Measurements from ENCODE around the gene CCDC30.
"Not testable (repeated sequence)": the region's sequence is repeated elsewhere in the genome, so short reads cannot be mapped to it uniquely, and the experiment has no call there.

Gene CCDC30

DNA sequence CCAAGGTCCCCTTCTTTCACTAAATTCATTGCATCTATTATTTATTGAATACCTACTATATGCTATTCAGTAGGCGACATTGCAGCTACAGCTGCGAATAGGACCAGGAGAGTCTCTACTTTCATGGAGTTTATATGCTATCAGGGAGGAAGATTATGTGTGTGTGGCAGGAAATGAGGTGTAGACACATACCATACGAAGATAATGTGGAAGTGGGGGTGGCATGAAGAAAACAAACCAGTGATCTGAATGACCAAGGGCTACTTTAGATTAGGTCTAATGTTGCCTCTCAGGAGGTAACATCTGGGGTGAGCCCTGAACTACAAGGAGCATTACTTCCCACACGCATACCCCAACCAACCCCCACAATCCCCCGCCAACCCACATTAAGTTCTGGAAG, 194.1 kb downstream of the CCDC30 start:
- no peak for DNase-seq (ENCODE audit: low read depth in 2 of 2)

DNA sequence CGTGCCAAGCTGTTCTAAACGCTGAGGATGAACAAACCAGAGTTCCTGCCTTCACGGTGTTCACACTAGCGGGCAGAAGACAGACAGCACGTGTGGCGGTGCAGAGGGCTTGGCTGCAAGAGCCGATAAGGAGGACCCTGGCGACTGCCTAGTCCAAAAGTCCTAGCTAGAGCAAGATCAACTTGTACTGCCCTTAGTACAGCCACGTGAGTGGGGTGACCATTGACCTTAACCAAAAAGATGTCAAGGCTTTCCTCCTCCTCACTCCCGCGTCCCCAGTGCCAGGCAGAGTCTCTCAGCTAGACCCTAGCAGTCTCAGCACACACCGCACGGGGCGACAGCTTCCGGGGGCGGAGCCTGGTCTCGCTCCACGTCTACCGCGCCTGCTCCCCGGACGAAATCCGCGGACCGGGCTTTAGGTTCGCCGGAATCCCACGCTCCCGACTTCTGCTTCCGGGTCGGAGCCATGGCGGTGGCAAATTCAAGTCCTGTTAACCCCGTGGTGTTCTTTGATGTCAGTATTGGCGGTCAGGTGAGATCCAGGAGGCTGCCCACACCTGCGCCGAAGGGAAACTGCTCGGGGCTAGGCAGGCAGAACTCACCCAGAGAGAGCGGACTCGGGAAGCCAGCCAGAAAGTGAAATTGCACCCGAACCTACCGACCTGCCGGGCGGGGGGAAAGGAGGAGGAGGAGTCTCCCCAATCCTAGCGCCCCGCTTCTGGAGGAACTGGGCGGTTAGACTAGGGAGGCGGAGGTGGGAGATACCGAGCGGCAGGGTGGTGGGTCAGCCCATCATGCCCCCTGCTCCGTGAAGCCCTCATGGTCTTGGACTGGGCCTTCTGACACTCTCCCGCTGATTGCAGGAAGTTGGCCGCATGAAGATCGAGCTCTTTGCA, 195.1 kb downstream of the CCDC30 start, which contains the start of gene PPIH:
Gene PPIH, plus strand, starts transcription at position 443 of the 896 bp plus-strand sequence. Its CDS starts 24 bp downstream, at position 467.
- peak; percentile 93 to 95 for DNase-seq (ENCODE audit: low read depth in 2 of 2)

DNA sequence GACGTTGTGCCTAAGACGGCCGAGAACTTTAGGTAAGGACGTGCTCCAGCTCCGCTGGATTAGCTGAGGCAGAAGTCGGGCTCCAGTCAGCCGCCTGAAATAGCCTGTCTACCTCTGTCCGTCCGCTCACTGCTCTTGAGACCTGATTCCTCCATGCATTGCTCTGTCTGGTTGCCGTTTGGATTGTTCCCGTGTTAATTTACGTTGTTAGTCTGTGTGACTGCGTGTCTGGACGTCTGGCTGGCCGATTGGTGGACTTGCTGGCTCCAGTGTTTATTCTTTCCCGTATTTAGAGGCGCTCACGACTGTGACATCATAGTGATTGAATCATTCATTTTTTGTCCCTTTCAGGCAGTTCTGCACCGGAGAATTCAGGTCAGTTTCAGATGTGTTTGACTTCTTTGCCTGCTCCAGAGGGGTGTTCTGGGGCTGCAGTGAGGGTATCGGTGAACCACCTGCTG, 195.8 kb downstream of the CCDC30 start:
- DNase-seq (ENCODE audit: low read depth in 2 of 2) = no peak

DNA sequence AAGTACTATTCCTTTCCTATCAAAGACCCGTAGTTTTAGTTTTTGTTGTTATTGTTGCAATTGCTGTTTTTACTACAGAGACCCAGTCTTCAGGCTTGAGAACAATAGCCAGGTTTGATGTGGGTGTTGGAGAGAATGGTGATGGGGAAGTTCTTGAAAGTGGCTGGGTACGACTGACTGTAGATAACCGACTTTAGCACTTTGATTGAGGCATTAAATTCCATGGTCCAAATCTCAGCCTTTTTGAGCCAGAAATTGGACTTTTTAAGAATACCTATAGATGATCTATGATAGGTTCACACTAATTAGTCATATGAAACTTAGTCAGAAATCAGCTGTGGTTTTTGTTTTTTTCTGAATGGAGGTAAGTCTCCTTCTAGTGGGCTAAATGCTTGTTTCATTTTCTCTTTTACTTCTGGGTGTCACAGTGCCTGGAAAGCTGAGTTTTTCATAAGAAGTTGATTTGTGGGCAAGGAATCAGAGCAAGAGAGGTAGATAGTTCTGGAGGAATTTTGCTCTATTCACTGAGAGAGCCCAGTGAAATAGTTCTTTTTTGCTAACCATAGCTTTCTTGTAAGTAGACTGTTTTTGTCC, 197.9 kb downstream of the CCDC30 start:
- DNase-seq (ENCODE audit: low read depth in 2 of 2) = no peak

DNA sequence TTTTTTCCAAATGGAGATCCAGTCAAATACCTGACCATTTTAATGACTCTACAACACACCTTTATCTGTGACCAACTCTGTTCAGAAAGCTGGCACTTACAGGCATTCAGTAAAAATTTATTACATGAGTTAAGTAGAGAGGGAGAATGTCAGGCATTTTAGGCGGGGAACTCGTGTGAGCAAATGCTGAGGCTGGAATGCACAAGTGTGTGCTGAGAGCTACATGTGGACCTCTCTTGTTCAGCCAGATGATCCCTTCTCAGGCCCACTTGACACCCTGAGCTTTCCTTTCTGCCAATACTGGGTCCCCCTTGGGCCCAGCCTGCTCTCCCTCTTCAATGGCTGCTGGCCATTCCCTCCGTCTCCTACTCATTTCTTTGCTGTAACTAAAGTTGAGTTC, 206.8 kb downstream of the CCDC30 start:
- no peak for DNase-seq (ENCODE audit: low read depth in 2 of 2)

DNA sequence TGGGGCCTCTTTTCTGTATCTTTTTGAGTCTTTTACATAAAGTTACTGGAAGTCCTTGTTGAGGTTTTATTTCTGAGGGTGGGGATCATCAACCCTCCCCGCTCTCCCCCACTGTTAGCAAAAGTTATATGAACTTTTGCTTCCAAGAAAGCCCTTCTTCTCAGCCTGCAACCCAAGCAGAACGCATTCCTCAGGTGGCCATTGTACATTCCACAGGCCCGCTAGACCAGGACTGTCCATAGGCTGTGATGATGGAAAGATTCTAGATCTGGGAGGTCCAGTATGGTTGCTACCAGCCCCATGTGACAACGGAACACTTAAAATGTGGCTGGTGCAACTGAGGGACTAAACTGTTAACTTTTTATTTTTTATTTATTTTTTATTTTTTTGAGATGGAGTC, 207.3 kb downstream of the CCDC30 start:
- DNase-seq (ENCODE audit: low read depth in 2 of 2) = no peak

DNA sequence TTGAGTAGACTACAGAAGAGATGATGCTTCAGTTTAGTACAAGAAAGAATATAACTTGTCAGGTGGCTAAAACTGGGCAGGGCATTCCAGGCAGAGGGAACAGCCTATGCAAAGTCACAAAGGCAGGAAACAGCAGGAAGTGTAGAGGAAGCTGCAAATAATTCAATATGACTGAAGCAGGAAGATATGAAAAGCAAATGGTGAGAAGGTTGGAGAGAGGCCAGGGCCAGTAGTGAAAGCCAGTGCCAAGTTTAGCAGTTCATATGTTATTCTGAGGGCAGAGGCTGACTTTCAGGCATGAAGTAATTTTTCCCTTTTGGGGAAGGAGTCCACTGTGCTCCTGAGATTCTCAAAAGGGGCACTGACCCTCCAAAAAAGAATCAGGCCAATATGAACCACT, 211.1 kb downstream of the CCDC30 start:
- no peak for DNase-seq (ENCODE audit: low read depth in 2 of 2)

DNA sequence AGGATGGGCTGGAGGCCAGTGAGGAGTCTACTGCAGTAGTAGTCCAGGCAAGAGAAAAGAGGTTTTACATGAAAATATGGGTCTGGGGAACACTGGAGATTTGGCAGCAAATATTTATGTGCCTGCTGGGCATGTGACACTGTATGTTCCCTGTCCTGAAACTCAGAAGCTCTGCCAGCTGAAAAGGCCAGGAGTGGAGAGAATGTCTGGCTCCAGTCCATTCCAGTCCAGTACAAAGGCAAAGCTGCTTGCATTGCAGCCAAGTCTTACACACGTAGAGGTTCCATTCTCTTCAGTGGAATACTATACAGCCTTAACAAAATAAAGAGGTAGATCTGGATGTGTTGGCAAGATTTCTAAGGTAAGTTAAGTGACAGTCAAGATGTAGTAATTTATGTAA, 211.6 kb downstream of the CCDC30 start:
- no peak for DNase-seq (ENCODE audit: low read depth in 2 of 2)

DNA sequence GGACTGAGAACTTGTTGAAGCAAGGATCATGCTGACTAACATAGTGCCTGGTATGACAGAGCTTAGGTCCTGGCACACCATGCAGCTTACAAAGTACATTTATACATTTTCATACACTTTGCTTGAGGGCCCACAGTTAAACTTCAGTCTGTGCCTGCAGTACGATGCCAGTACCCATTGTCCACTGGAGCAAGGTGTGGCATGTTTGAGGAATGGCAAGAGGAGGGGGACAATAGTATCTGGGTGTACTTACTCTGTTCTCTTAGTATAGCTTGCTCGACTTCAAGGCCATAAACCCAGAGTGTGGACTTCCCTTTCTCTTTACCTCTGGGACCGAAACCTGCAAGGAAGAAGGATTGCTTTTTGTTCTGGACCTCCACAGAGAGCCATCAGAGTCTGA, 212.4 kb downstream of the CCDC30 start:
- DNase-seq (ENCODE audit: low read depth in 2 of 2) = no peak

DNA sequence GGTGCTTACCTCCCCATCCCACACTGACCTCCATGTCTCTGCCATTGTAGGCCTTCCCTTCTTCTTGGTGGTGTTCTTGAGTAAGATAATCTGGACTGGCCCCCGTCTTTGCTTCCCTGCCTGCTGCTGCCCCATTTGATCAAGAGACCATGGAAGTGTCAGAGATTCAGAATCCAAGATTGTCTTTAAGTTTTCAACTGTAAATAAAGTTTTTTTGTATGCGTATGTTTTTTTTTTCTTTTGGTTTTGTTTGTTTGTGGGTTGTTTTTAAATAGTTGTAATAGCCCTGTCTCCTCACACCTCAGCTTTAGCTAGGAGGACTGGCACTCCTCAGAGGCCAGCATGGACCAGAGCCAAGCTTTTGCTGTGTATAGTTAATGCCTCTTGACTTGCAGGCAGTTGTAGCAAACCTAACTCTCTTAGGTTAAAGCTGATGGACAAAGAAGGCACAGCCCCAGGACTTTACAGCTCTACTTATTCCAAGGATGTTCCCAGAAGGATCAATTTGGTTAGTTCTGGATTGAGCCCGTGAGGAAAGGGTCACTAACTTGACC, 213.5 kb downstream of the CCDC30 start:
- no peak for DNase-seq (ENCODE audit: low read depth in 2 of 2)

DNA sequence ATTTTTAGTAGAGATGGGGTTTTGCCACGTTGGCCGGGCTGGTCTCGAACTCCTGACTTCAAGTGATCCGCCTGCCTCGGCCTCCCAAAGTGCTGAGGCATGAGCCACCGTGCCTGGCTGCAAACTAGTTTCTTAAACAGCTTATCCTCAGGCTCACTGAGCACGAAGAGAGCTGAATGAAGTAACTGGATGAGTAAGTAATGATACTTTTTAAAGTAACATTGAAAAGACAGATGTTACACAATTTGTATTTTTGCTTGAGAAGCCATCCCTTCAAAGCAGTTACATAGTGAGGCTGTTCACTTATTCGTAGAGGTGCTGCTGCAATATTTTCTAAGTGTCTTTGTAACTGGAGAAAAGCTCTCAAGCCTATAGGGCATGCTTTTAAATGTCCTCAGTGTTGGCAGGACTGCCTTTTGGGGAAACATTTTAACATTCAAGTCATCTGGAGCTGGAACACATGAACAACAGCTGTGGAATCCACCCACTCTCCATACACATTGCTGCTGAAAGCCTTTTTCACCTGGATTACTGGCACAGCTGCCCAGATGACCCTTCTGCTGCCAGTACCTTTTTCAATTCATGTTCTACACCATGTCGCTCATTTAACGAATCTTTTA, 216.4 kb downstream of the CCDC30 start:
- no peak for DNase-seq (ENCODE audit: low read depth in 2 of 2)

DNA sequence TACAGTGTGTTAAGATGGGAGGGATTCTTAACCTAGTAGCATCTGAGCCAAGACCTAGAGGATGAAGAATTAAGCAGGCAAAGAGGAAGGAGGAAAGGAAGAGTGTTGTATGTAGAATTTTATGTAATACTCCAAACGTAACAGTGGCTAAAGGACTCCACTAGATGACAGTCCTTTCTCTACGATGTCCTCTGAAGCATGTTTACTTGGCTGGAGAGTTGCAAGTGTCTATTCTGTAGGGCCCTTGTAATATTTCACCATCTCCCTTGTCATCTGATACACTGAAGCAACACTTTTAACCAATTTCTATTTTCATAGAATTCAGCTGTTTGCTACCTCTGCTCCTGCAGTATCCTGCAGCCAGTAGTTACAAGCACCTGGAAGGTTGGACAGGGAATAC, 217.0 kb downstream of the CCDC30 start:
- DNase-seq (ENCODE audit: low read depth in 2 of 2) = no peak

DNA sequence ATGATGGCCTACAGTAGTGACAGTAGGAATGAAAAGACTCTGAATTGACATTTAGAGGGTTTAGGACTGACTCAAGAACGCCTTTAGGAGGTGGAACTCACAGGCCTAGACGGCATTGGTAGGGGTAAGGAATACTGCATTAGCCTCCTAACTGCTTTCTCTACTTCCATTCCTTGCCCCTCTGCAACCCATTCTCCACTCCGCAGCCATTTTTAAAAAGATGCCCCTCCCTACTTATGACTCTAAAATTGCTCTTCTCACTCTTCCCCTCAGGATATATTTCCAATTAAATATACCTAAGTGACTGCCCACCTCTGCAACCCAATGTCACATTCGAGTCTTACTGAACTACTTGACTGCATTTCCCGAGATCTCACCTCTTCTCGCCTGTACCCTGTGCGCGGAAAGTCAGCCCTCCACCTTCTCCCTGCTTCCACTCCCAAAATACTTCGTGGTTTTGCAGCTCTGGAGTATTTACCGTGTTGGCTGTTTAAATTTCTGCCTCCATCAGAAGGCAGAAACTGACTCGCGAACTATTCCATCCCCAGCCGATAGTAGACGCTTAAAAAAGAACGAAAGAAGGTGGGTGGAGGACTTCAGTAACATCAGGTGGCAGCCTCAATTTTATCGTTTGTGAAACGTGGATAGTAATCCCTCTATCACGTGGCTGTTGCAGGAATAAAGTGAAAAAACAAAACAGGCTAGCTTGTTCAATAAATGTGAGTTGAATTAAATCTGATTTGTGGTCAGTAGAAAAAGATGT, 218.0 kb downstream of the CCDC30 start:
- no peak for DNase-seq (ENCODE audit: low read depth in 2 of 2)

DNA sequence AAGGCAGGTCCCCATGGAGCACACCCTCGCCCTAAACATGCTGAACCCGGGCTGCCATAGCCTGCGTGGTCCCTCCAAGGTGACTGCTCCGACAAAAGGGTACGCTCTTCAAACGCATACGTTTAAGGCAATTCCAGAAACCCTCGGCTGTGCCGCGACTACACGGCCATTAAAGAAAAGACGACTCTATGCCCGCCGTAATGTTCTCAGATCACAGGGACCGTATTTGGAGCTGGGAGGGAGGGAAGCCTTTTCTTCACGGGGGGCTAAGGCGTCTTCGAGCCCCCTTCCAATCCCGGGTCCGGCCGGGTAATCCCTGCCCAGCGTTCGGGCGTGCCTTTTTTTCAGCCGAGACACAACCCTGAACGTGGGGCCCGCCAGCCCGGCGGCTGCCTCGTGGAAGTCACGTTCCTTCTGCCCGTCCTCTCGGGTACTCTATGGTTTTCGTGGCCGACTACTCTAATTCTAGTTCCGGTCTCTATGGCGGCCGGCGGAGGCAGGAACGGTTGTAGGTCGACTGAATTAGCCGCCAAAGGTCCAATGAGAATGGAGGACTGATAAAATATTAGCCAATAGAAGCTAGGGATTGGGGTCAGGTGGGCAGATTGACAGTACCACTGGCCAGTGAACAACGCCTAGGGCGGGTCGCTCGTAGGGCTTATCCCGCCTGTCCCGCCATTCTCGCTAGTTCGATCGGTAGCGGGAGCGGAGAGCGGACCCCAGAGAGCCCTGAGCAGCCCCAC, 218.8 kb downstream of the CCDC30 start, which contains the start of gene YBX1:
Gene YBX1, plus strand, starts transcription at position 678 of the 743 bp plus-strand sequence. CDS start 148 bp downstream, outside the sequence.
- peak; percentile 91 to 92 for DNase-seq (ENCODE audit: low read depth in 2 of 2)

DNA sequence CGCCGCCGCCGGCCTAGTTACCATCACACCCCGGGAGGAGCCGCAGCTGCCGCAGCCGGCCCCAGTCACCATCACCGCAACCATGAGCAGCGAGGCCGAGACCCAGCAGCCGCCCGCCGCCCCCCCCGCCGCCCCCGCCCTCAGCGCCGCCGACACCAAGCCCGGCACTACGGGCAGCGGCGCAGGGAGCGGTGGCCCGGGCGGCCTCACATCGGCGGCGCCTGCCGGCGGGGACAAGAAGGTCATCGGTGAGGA, 219.3 kb downstream of the CCDC30 start:
- not testable (repeated sequence) for DNase-seq (ENCODE audit: low read depth in 2 of 2)

DNA sequence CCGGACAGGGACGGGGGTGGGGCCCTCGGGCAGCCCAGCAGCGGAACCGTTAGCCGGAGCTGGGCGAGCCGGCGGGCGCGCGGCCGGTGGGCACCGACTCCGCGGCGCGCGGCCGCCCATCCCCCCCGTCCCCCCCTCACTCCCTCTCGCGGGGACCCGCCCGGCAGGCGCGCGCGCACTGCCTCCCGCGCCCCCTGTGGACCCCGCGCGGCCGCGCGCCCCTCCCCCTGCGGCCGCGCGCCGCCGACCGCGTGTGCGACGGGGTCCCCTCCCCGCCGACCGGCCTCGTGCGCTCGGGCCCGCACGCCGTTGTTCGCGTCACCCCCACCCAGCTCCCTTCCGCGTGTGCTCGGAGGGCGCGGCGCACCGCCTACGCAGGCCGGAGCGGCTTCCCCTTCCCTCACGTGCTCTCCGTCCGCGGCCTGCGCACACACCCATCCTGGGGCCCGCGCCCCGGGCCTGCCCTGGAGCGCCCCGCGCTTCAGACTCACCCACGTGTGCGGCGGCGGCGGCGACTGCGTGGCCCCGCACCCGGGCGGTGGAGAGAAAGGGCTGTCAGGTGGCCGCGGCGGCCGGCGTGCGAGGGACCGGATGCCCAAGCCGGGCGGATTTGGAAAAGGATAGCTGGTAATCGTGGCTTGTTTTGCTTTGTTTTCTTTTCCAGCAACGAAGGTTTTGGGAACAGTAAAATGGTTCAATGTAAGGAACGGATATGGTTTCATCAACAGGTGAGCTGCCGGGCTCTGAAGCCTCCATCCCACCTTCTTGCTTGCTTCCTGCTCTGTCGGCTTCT, 219.8 kb downstream of the CCDC30 start:
- peak; percentile 33 to 42 for DNase-seq (ENCODE audit: low read depth in 2 of 2)

DNA sequence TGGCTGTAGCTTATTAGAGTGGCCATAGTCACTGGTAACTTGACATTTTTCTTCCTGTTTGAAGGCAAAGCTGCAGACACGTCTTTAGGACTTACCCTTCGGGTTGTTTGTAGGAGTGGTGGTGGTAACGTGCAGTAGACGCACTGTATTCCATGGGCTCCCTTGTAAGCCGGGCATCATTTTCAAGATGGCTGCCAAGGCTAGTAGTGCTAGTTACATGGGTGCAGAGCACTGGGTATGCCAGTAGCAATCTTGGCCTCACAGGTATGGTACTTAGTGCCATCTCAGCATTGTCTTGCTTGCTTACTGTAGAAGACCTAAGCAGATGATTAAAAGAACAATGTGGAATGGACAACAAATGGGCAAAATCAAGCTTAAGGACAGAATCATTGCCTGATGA, 221.1 kb downstream of the CCDC30 start:
- no peak for DNase-seq (ENCODE audit: low read depth in 2 of 2)

DNA sequence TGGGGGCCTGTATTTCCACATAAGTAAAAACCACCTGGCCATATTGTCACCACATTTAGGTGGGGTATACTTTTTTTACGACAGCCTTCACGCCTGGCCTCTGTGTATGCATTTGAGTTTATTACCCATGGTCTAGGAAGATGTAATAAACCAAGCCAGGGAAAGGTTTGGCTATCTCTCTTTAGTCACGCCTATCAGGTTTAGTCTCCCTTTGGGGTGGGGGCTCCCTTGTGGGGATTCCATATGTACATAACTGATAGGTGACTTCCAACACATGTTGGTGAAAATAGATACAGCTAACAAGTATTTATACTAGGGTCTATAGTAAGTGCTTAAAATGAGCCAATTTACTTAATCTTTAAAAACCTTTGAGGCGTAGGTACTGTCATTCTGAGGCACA, 223.3 kb downstream of the CCDC30 start:
- DNase-seq (ENCODE audit: low read depth in 2 of 2) = no peak

DNA sequence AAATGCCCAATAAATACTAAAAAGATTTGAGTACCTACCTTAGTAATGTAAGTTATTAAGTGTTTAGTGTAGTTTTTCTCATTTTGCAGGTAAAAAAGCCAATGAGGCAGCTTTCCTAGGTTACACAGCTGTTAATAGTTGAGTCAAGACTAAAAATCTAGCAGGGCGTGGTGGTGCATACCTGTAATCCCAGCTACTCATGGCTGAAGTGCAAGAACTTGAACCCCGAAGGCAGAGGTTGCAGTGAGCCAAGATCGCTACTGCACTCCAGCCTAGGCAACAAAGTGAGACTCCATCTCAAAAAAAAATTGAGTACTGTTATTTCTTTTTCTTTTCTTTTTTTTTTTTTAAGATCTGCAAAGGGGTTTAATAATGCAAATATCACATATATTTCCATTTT, 226.8 kb downstream of the CCDC30 start:
- DNase-seq (ENCODE audit: low read depth in 2 of 2) = no peak

DNA sequence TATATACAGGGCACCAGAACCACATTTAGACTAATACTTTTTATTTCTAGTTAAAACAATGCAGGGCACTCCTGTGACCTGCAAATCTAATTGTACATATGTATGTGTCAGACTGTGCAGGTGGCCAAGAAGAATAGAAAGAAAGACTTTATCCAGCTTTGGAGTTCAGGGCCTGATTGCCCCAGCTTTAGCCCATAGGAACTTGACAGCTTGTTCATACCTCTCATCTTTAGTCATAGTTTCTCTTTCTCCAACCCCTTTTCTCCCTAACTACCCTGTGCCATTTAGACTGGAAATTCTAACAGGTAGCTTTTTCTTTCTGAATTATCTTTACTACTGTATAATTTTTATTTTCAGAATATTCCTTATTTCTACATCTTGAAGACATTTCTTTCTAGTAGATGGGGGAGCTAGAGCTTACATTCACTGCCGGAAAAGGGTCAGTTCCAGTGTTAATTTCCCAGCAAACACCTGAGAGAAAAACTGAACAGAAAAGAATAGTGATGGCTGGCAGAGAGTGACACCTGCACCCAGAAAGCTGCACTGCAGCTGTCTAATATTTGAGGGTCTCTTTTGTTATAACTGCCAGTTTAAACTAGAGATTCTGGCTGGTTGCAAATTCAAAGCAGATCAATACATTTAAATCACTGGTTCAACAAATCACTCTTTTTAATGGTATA, 227.5 kb downstream of the CCDC30 start:
- DNase-seq (ENCODE audit: low read depth in 2 of 2) = no peak
